A549 (cell line): ENCODE measurements around the gene HS3ST4. TPM values are rescaled to one million over a fixed set of nuclear protein-coding genes. Genes with fewer than 3 reads are reported as not detected.

Source experiments
- ATAC-seq, 2 experiments: fragments of 200-7000 bp in 1 of 2; fragments of >200 bp in 1 of 2; cut with Nextera tagmentation in 1 of 2; cut with Tn5 transposase in 1 of 2; 3 replicates each; pipeline versions ENCODE4 v1.8.0 to v1.9.1; 2018 to 2020; ENCODE audit warnings: mild to moderate bottlenecking in 1 of 2, moderate library complexity in 1 of 2
- CTCF ChIA-PET: fragments of 300-600 bp; sonication (Branson Sonifier 250); formaldehyde crosslinking; extraction: SDS; loops from one replicate; lab custom pipeline; 2021; ENCODE audit warnings: antibody characterized with exemption, inconsistent platforms; lab: Yijun Ruan, JAX
- POLR2A ChIA-PET: fragments of 350-600 bp; formaldehyde crosslinking; extraction: SDS; loops from one replicate; lab custom pipeline; 2021; ENCODE audit warnings: antibody characterized with exemption, inconsistent platforms; lab: Yijun Ruan, JAX
- DNase-seq, 2 experiments: peaks; one replicate each; pipeline versions ENCODE4 v3.0.0 to v3.0.0-alpha.2; 2011 to 2016; ENCODE audit warnings: low read depth in 1 of 2, low spot score in 1 of 2
- FAIRE-seq: peaks from 2 replicates; lab custom pipeline; 2011; peaks lifted over from hg19 to GRCh38; lab: Jason Lieb, UNC
- H3K27ac ChIP-seq, 2 experiments: fragments of >200 bp; sonication (Bioruptor Twin); formaldehyde crosslinking; 3 replicates each; pipeline ENCODE4 v1.5.1; 2016 to 2017
- H3K4me1 ChIP-seq: fragments of >200 bp; sonication (Bioruptor Twin); formaldehyde crosslinking; 3 replicates; pipeline ENCODE4 v1.6.1; 2016
- H3K4me2 ChIP-seq: fragments of >200 bp; sonication (Bioruptor Twin); formaldehyde crosslinking; 3 replicates; pipeline ENCODE4 v1.6.1; 2016
- H3K4me3 ChIP-seq: fragments of >200 bp; sonication (Bioruptor Twin); formaldehyde crosslinking; 3 replicates; pipeline ENCODE4 v1.5.1; 2016
- H3K9me3 ChIP-seq: fragments of >200 bp; sonication (Bioruptor Twin); formaldehyde crosslinking; 3 replicates; pipeline ENCODE4 v1.6.1; 2016
- ATOH8 ChIP-seq: fragments of 250-450 bp; sonication (Bioruptor Pico); IDR thresholded peaks from 2 replicates; pipeline ENCODE4 v1.5.0; 2020; ENCODE audit warnings: low read depth, mild to moderate bottlenecking, moderate library complexity
- BHLHE40 ChIP-seq: IDR thresholded peaks from 2 replicates; pipeline ENCODE4 v1.6.1; 2012; ENCODE audit warnings: low read depth, low read length, inconsistent platforms
- CBX2 ChIP-seq: fragments of 200-600 bp; sonication (generic); IDR thresholded peaks from 2 replicates; pipeline ENCODE4 v1.6.1; 2016; ENCODE audit warnings: low read depth, mild to moderate bottlenecking, borderline replicate concordance
- CBX8 ChIP-seq: fragments of 200-600 bp; sonication (generic); IDR thresholded peaks from 2 replicates; pipeline ENCODE4 v1.6.1; 2016
- CEBPB ChIP-seq, 2 experiments: fragments of >200 bp in 1 of 2; sonication (Bioruptor Twin) in 1 of 2; formaldehyde crosslinking in 1 of 2; IDR thresholded peaks; 2 replicates each; pipeline ENCODE4 v1.6.1; 2012 to 2016
- CHD4 ChIP-seq: fragments of 200-600 bp; sonication (generic); IDR thresholded peaks from 2 replicates; pipeline ENCODE4 v1.6.1; 2016; ENCODE audit warnings: antibody characterized with exemption, mild to moderate bottlenecking, borderline replicate concordance
- CTCF ChIP-seq: fragments of >200 bp; sonication (Bioruptor Twin); formaldehyde crosslinking; IDR thresholded peaks from 3 replicates; pipeline ENCODE4 v1.5.1; 2016
- E2F6 ChIP-seq: IDR thresholded peaks from 2 replicates; pipeline ENCODE4 v1.6.1; 2012; ENCODE audit warnings: low read depth, borderline replicate concordance
- ESRRA ChIP-seq: fragments of 150-350 bp; IDR thresholded peaks from 2 replicates; pipeline ENCODE4 v1.6.1; 2014; ENCODE audit warnings: mild to moderate bottlenecking, low read length, borderline replicate concordance
- FOSL2 ChIP-seq, 2 experiments: fragments of 450-650 bp in 1 of 2; fragments of >200 bp in 1 of 2; sonication (Bioruptor Twin) in 1 of 2; formaldehyde crosslinking; IDR thresholded peaks; 2 replicates each; pipeline versions ENCODE4 v1.5.0 to v1.6.1; 2016 to 2020; ENCODE audit warnings: mild to moderate bottlenecking in 1 of 2, moderate library complexity in 1 of 2
- HDAC2 ChIP-seq: fragments of 200-600 bp; sonication (generic); IDR thresholded peaks from 2 replicates; pipeline ENCODE4 v1.6.1; 2016
- HEYL ChIP-seq: fragments of 250-450 bp; sonication (Bioruptor Pico); IDR thresholded peaks from 2 replicates; pipeline ENCODE4 v1.8.0; 2021; ENCODE audit warnings: mild to moderate bottlenecking, moderate library complexity
- HOXB5 ChIP-seq: fragments of 250-450 bp; sonication (Bioruptor Pico); IDR thresholded peaks from 2 replicates; pipeline ENCODE4 v1.5.0; 2020; ENCODE audit warnings: mild to moderate bottlenecking, moderate library complexity
- MAFK ChIP-seq: fragments of 450-650 bp; IDR thresholded peaks from 2 replicates; pipeline ENCODE4 v1.6.1; 2014; ENCODE audit not compliant: partially characterized antibody
- MAX ChIP-seq: IDR thresholded peaks from 2 replicates; pipeline ENCODE4 v1.6.1; 2012
- NFE2L2 ChIP-seq: fragments of 150-350 bp; conservative IDR thresholded peaks from 2 replicates; pipeline ENCODE4 v1.6.1; 2014; ENCODE audit warnings: low read length
- NPAS2 ChIP-seq: fragments of 250-450 bp; sonication (Bioruptor Pico); IDR thresholded peaks from 2 replicates; pipeline ENCODE4 v1.8.0; 2022; ENCODE audit warnings: mild to moderate bottlenecking, moderate library complexity, borderline replicate concordance
- PHF8 ChIP-seq: fragments of 200-600 bp; sonication (generic); IDR thresholded peaks from 2 replicates; pipeline ENCODE4 v1.6.1; 2016; ENCODE audit warnings: low read depth, mild to moderate bottlenecking, antibody characterized with exemption, moderate library complexity, borderline replicate concordance
- RNF2 ChIP-seq: fragments of 200-600 bp; sonication (generic); IDR thresholded peaks from 2 replicates; pipeline ENCODE4 v1.6.1; 2016; ENCODE audit warnings: low read depth, mild to moderate bottlenecking, antibody characterized with exemption, moderate library complexity, borderline replicate concordance
- TFCP2L1 ChIP-seq: fragments of 250-450 bp; sonication (Bioruptor Pico); IDR thresholded peaks from 2 replicates; pipeline ENCODE4 v1.5.0; 2021; ENCODE audit warnings: mild to moderate bottlenecking
- WGBS: methylation state at CpG from one replicate; pipeline ENCODE4 v1.1.6; 2017; ENCODE audit errors: missing lambda C conversion rate; 5-methylcytosine and 5-hydroxymethylcytosine counted together
- polyA plus RNA-seq, 4 experiments: library from polyadenylated mRNA; depleted of rRNA in 3 of 4; stranded (reverse); fragments of >200 nt; fragmentation: RNase III in 1 of 4; extraction: RNeasy Plus Mini Kit Qiagen cat#74134 plus additional on column Dnase treatment in 1 of 4; gene quantifications; 2 replicates in 3 of 4; 3 replicates in 1 of 4; pipeline ENCODE4 v1.2.3, GENCODE V29; 2011 to 2017

Gene HS3ST4
- polyA plus RNA-seq, 2 of the 4 experiments (the other 2 are of a cell fraction) = not detected

GRCh38 chr16:26139884-26140283 lies 448.1 kb downstream of the HS3ST4 start:
- 0% methylated on average over 1 of the region's 1 CpG for WGBS
- ATAC-seq (no peak), FAIRE-seq (no peak), DNase-seq (no peak)
- CTCF ChIA-PET = no interaction called here
- Histone ChIP-seq H3K4me3 (no peak overlapping the region), H3K4me1 (no peaks in the 10 kb centered on the region), H3K27ac (no peak overlapping the region), H3K4me2 (no peak overlapping the region), H3K9me3 (no peaks in the 10 kb centered on the region)
- POLR2A ChIA-PET = no interaction called here
- TF ChIP-seq MAFK = no peak
- no peak for TF ChIP-seq ATOH8 (CRISPR knock-in tag)
- TF ChIP-seq MAX = no peak
- TF ChIP-seq NPAS2 = no peak
- no peak for TF ChIP-seq ESRRA
- no peak for TF ChIP-seq NFE2L2
- no peak for TF ChIP-seq HOXB5 (CRISPR knock-in tag)
- no peak for TF ChIP-seq TFCP2L1 (CRISPR knock-in tag)
- no peak for TF ChIP-seq RNF2
- no peak for TF ChIP-seq PHF8
- no peak for TF ChIP-seq FOSL2 (IDR thresholded peaks at IDR 0.05)
- no peak for TF ChIP-seq FOSL2 (CRISPR knock-in tag; IDR thresholded peaks at IDR 0.05)
- TF ChIP-seq BHLHE40 = no peak
- no peak for TF ChIP-seq HDAC2
- TF ChIP-seq HEYL (CRISPR knock-in tag) = no peak
- TF ChIP-seq CTCF = no peak

- no peak for FAIRE-seq
- H3K27ac ChIP-seq = no peak overlapping the region
- H3K9me3 ChIP-seq = no peaks in the 10 kb centered on the region
- DNase-seq = no peak
- H3K4me2 ChIP-seq = no peak overlapping the region
- ChIA-PET POLR2A (no interaction called here), CTCF (no interaction called here)
- no peak overlapping the region for H3K4me3 ChIP-seq
- WGBS = 2% methylated on average over 5 of the region's 5 CpGs
- no peak for ATAC-seq
- TF ChIP-seq CBX2 (no peak), E2F6 (no peak), BHLHE40 (no peak), CBX8 (no peak), CEBPB (IDR thresholded peaks at IDR 0.05) (no peak), HOXB5 (CRISPR knock-in tag) (no peak), MAX (no peak), CHD4 (no peak)
- H3K4me1 ChIP-seq = no peaks in the 10 kb centered on the region
Observed at GRCh38 chr16:26149364-26150190, 457.8 kb downstream of the HS3ST4 start.
